B cell (primary cell): ENCODE data around the gene NXPE4.

Source experiments
- CTCF ChIP-seq: fragments of 200-600 bp; IDR thresholded peaks from one replicate; pipeline ENCODE4 v1.8.0; 2022; ENCODE audit warnings: antibody characterized with exemption, mild to moderate bottlenecking
- EZH2 ChIP-seq: IDR thresholded peaks from 2 replicates; pipeline ENCODE4 v1.6.1; 2012; ENCODE audit warnings: borderline replicate concordance, low read depth, mild to moderate bottlenecking, moderate library complexity, low read length; ENCODE audit not compliant: insufficient read depth, poor library complexity, severe bottlenecking

- no peak for TF ChIP-seq EZH2
- no peak for TF ChIP-seq CTCF
Observed at GRCh38 chr11:114615448-114616361, 20.1 kb upstream of the NXPE4 start.
